ENCODE data around the gene POU2F3.

The POU2F3 gene

DNA sequence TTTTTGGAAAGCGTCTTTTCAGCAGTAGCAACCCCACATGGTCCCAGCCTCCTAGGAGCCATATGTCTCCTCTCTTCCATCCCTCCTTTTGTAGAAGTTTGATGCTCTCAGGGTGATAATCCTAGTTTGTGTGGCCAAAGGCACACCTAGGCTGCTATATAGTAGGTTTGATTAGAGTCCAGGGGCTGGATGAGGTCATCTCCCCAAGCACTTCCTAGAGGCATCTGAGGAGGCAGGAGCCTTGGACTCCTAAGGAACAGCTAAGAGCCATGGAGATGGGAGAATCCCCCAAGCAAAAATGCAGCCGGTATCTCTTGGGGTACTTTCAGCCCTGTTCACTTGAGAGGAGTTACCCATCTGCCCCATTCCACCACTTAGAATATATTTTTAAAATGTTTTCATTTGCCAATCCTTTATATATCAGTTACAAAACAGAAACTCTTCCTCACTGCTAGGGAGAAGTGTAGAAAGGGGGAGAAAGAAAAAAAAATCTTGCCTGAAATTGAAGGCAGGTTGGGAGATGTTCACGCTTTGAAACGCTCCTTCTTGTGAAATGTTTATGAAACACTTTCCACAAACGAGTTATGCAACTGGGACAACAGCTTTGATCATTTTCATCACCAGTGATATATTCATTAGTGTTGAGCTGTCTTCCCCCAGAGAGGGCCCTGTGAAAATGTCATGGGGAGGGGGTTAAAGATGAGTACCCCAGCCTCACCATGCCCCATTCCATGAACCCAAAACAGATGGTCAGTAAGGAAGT lies 53.3 kb downstream of the POU2F3 start:
- DNase-seq: no peak

- DNase-seq: no peak
Measured at GRCh38 chr11:120294096-120294495, 54.2 kb downstream of the POU2F3 start.

DNA sequence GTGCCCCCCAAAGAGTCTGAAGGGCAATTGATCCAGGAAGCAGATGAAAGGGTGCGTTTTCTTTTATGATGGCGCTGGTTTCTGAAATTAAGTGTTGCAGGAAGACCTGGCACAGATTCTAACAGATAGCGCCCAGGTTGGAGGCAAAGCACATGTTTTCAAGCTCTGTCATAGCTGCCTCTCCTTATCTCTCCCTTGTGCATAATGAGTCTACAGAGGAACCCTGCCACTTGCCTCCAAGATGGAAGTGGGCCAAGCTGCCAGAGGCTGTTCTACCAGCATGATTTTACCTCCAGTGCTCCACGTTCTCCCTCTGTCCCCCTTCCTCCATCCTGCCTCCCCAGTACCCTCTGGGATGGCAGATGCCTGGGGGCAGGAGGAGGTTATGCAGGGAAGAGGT lies 55.2 kb downstream of the POU2F3 start:
- DNase-seq: no peak

- DNase-seq: no peak
Measured at GRCh38 chr11:120296554-120296953, 56.6 kb downstream of the POU2F3 start.

DNA sequence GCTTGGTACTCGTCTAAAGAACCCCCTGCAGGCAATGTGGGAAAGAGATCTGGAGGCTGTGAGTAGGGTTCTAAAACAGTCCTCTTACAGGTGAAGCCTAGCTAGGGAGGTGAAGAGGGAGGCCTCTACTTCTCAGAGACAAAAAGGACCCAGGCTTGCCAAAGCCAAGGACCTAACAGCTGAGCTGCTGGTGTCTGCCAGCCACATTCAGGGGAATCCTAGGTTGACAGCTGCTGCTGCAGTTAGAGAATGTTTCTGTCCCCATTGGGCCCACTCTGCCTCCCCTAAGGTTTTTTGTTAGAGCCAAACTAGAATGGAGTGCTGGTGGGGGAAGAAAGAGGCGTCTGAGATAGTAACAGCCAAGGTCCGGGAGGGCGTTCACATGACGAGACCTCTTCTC lies 58.5 kb downstream of the POU2F3 start:
- no peak for DNase-seq

GRCh38 chr11:120302001-120302805 lies 62.3 kb downstream of the POU2F3 start:
- no peak for DNase-seq

DNA sequence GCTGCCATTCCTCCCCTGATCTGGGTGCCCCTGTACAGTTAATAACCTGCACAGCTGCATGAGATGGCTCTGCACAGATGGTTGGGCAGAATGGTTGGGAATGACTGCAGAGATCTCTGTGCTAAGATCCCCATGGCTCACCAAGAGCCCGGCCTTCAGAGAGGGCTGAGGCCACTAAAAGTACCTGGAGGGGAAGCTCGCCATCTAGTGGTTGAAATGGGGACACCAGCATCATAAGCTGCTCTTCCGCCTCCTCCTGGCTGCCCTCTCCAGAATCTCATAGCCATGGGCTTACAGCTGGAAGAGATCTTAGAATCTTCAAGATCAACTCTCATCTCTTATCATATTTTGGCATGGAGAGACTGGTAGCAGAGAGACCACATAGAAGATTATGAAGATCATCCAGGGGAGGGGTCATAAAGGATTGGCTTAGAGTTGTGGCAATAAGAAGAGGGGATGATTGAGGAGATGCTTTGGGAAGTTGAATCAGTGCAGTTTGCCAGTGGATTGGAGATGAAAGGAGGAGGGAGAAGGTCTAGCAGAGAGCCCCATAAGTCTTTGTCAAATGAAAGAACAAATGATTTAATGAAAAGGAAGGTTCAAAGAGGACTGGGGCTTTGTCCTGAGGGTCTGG lies 63.2 kb downstream of the POU2F3 start:
- peak; percentile 66 for DNase-seq

GRCh38 chr11:120304526-120304925 lies 64.6 kb downstream of the POU2F3 start:
- no peak for DNase-seq

DNA sequence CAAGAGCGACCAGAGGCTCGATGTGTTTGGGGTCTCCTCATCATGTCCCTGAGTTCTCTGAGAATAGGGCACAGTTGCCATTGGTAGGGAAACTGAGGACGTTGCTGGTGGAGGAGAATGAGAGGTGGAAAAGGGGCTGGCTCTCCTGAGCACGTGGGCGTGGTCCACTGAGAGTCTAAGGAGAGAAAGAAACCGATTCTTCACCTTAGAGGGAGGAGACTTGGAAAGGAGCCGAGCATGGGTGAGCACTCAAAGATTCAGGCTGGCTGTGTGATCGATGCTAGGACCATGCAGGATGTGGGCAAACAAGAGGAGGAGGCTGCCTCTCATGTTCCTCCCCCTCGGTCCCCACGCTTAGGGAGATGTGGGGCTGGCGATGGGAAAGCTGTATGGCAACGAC lies 65.3 kb downstream of the POU2F3 start:
- no peak for DNase-seq

- DNase-seq: no peak
Measured at GRCh38 chr11:120306519-120307242, 66.7 kb downstream of the POU2F3 start.

GRCh38 chr11:120307476-120307875 lies 67.5 kb downstream of the POU2F3 start:
- DNase-seq: no peak

GRCh38 chr11:120308081-120308480 lies 68.1 kb downstream of the POU2F3 start:
- DNase-seq: no peak

DNA sequence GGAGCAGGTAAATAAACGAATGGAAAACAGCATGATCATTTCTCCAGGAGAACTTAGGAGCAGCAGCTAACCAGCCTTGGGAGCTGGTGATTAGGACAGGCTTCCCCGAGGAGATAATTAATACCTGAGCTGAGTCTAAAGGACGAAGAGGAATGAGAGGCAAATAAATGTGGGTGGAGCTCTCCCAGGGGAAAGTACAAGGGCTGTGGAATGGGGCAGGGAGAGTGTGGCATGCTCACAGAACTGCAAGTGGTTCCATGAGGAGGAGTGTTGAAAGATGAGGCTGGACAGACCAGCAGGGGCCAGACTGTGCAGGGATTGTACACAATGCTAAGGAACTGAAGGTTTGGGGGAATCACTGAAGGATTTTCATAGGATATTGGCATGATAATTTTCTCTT lies 70.9 kb downstream of the POU2F3 start:
- DNase-seq: no peak

DNA sequence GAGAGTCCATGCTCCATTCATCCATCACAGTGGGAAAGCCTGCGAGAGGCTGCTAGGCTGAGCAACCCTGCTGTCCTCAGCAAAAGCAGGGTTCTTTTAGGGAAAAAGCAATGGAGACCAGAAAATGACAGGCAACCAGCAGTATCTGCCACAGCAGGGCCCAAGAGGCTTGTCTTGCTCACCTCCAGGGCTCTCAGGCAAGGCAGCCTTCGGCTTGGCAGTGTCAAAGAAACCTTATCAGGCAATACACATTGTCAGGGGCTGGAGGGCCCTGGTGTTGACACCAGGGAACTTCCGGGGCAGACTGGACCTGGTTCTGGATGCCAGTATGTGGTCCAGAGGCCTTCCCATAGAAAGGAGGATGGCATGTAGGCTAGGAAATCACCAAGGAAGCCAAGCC lies 74.9 kb downstream of the POU2F3 start:
- no peak for DNase-seq

- DNase-seq: no peak
Measured at GRCh38 chr11:120316880-120317688, 77.1 kb downstream of the POU2F3 start.

DNA sequence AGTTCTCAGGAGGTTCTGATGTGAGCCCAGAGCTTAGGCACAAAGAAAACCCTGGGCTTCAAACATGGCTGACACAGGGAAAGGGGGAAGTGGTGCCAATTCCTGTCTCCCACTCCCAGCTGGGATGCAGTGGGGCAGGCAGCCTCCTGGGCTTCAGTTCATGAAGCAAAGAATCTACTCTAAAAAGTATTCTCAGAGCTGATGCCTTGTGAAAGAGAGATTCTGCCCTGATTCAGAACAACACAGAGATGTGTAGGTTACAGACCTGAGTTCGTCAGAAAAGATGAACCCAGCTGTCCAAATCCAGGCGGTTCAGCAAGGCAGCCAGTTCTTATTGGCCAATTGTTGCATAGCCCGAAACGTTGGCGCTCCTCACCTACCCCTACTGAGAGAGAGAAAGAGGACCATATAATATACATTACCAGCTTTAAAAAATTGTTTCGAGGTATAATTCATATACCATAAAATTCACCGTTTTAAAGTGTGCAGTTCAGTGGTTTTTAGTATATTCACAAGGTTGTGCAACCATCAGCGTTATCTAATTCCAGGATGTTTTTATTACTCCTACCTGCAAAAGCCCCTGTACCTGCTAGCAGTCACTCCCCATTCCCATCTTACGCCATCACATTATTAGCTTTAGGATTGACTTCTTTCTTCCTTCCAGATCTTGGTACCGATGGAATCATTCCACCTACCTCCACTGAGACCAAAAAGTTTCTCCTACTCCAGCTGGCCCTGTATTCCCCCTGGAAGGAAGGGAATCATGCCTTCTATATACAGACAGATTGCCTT lies 77.9 kb downstream of the POU2F3 start:
- no peak for DNase-seq

DNA sequence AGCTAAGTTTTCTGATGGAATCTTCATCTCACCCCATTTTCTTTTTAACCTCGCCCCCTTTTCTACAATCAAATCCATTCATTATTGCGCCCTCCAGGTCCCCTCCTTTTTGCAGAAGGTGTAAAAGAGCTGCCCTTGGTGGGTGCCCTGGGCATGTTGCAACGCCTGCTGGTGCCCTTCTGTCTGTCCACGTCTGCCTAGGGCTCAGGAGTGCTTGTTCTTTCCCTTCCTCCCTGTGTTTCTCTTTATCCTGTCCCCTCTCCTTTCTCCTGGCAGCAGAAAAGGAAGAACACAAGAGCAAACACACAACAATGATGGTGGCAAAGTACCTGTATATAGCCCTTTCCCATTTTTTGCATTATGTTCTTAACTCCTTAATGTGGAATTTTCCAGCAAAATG lies 79.0 kb downstream of the POU2F3 start:
- DNase-seq: no peak

DNA sequence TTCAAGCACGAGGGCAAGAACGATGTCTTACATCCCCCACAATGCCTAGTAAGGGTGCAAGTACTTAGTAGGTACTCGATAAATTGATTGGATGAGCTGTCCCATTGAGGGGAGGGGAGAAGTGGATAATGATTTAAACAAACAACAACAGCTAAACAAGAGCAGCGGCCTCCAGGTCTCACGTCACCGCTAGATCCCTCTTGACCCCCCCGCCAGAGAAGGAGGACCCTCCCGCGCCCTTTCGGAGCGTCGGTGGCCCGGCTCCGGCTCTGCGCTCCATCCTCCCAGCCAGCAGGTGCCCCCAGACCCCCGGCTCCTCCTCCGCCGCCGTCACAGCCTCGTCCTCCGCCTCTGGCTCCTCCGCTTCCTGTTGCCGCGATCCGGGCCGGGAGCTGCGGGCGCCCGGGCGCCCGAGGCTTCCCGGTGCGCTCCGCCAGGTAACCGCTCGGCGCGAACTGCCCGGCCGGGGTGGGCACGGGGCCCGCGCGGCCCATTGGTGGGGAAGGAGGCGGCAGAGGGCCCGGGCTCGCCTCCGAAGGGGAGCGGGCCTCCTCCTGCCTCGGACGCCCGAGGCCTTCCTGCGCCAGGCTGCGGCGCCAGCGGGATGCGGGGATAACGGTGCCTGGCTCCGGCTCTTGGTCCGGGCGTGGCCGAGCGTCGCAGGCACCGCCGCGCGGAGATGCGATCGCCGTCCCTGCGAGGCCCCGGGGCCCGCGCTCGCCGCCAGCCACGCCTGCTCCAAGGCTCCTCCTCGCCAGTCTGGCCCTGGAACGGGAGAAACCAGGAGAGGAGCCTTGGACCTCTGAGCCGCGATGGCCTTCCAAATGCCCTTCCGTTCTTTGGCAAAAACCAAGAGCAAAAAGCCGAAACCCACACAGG lies 85.2 kb downstream of the POU2F3 start, which contains the start of gene TLCD5:
Gene TLCD5, plus strand, starts transcription at position 368 of the 879 bp plus-strand sequence. CDS start 2,143 bp downstream, outside the sequence.
- peak; percentile 42 for DNase-seq

GRCh38 chr11:120326228-120326627 lies 86.3 kb downstream of the POU2F3 start:
- no peak for DNase-seq

GRCh38 chr11:120326845-120327281 lies 86.9 kb downstream of the POU2F3 start:
- DNase-seq: no peak
